B cell (primary cell): ENCODE measurements around the gene MIPOL1. TPM values are rescaled to one million over a fixed set of nuclear protein-coding genes. Genes with fewer than 3 reads are reported as not detected.

Experiments
- ATAC-seq: fragments of 200-7000 bp; cut with Tn5 transposase; one replicate; pipeline ENCODE4 v1.10.0; 2021; ENCODE audit warnings: low read depth, mild to moderate bottlenecking, moderate number of reproducible peaks, moderate library complexity
- CTCF ChIA-PET: fragments of 350-600 bp; sonication (Branson Sonifier 250); formaldehyde crosslinking; loops from one replicate; lab custom pipeline; 2021; ENCODE audit warnings: antibody characterized with exemption, inconsistent platforms; lab: Charles Lee
- POLR2A ChIA-PET: fragments of 350-600 bp; sonication (Branson Sonifier 250); formaldehyde crosslinking; loops from one replicate; lab custom pipeline; 2021; ENCODE audit warnings: antibody characterized with exemption; lab: Charles Lee
- DNase-seq: peaks from one replicate; pipeline ENCODE4 v3.0.0; 2013
- H2AFZ ChIP-seq: 2 replicates; pipeline ENCODE4 v1.6.1; 2012; ENCODE audit warnings: mild to moderate bottlenecking, low read depth, low read length; ENCODE audit not compliant: insufficient read depth, poor library complexity, severe bottlenecking
- H3K27ac ChIP-seq, 2 donors: 1 replicate in 1 of 2; 2 replicates in 1 of 2; pipeline ENCODE4 v1.5.1; 2012 to 2013; ENCODE audit warnings: low read length in 2 of 2, mild to moderate bottlenecking in 2 of 2, moderate library complexity in 1 of 2
- H3K27me3 ChIP-seq, 4 experiments: fragments of 200-600 bp in 1 of 4; sonication (generic) in 1 of 4; replicated peaks in 1 of 4; 1 replicate in 2 of 4; 2 replicates in 2 of 4; pipeline versions ENCODE4 v1.6.1 to v1.7.0; 2013 to 2016; ENCODE audit warnings: low read length in 3 of 4, mild to moderate bottlenecking in 2 of 4, mixed read lengths in 1 of 4, moderate library complexity in 1 of 4; ENCODE audit not compliant: insufficient read depth in 4 of 4, control insufficient read depth in 3 of 4; ENCODE audit errors: control extremely low read depth in 1 of 4
- H3K36me3 ChIP-seq, 2 experiments: replicated peaks in 1 of 2; 1 replicate in 1 of 2; 2 replicates in 1 of 2; pipeline versions ENCODE4 v1.6.1 to v1.7.1; 2013; ENCODE audit warnings: low read length in 1 of 2; ENCODE audit not compliant: insufficient read depth in 2 of 2, control insufficient read depth in 1 of 2; ENCODE audit errors: control extremely low read depth in 1 of 2, extremely low read depth in 1 of 2
- H3K4me1 ChIP-seq, 2 donors: fragments of 200-600 bp in 1 of 2; sonication (generic) in 1 of 2; 1 replicate in 1 of 2; 2 replicates in 1 of 2; pipeline versions ENCODE4 v1.5.1 to v1.6.1; 2013 to 2017; ENCODE audit warnings: low read length in 2 of 2; ENCODE audit not compliant: control insufficient read depth in 2 of 2, insufficient read depth in 2 of 2
- H3K4me2 ChIP-seq: replicated peaks from 2 replicates; pipeline ENCODE3; 2012; ENCODE audit warnings: mild to moderate bottlenecking, low read depth, low read length; ENCODE audit not compliant: poor library complexity, severe bottlenecking
- H3K4me3 ChIP-seq, 5 experiments: fragments of 200-600 bp in 1 of 5; sonication (generic) in 1 of 5; 1 replicate in 3 of 5; 2 replicates in 2 of 5; pipeline versions ENCODE4 v1.5.1 to v1.7.0; 2011 to 2016; ENCODE audit warnings: low read length in 4 of 5, mild to moderate bottlenecking in 4 of 5, low read depth in 2 of 5, control low read depth in 1 of 5, moderate library complexity in 1 of 5; ENCODE audit not compliant: insufficient read depth in 1 of 5; ENCODE audit errors: control extremely low read depth in 1 of 5, extremely low read depth in 1 of 5
- H3K79me2 ChIP-seq: fragments of 200-600 bp; sonication (generic); one replicate; pipeline ENCODE4 v1.6.0; 2016; ENCODE audit warnings: low read length; ENCODE audit not compliant: control insufficient read depth, insufficient read depth
- H3K9ac ChIP-seq: fragments of 200-600 bp; sonication (generic); 2 replicates; pipeline ENCODE4 v1.6.1; 2017; ENCODE audit warnings: mild to moderate bottlenecking, low read length, moderate library complexity
- H3K9me3 ChIP-seq, 3 donors: one replicate each; pipeline versions ENCODE4 v1.6.1 to v1.7.1; 2013; ENCODE audit warnings: low read length in 2 of 3; ENCODE audit not compliant: control insufficient read depth in 2 of 3, insufficient read depth in 1 of 3; ENCODE audit errors: control extremely low read depth in 1 of 3
- H4K20me1 ChIP-seq: 2 replicates; pipeline ENCODE4 v1.6.0; 2012; ENCODE audit warnings: mild to moderate bottlenecking, low read length; ENCODE audit not compliant: insufficient read depth, control insufficient read depth, poor library complexity, severe bottlenecking
- H3K27ac Mint-ChIP-seq: one replicate; pipeline ENCODE4 v1.8.0; 2021; ENCODE audit warnings: mixed read lengths
- H3K27me3 Mint-ChIP-seq: one replicate; pipeline ENCODE4 v1.8.0; 2021; ENCODE audit warnings: mixed read lengths
- H3K4me1 Mint-ChIP-seq: one replicate; pipeline ENCODE4 v1.8.0; 2021; ENCODE audit warnings: mixed read lengths
- H3K4me3 Mint-ChIP-seq: one replicate; pipeline ENCODE4 v1.8.0; 2021; ENCODE audit warnings: mixed read lengths
- H3K9me3 Mint-ChIP-seq: one replicate; pipeline ENCODE4 v1.8.0; 2022; ENCODE audit warnings: mixed read lengths; ENCODE audit not compliant: insufficient read depth
- EZH2 ChIP-seq: IDR thresholded peaks from 2 replicates; pipeline ENCODE4 v1.6.1; 2012; ENCODE audit warnings: borderline replicate concordance, low read depth, mild to moderate bottlenecking, moderate library complexity, low read length; ENCODE audit not compliant: insufficient read depth, poor library complexity, severe bottlenecking
- WGBS: methylation state at CpG from one replicate; pipeline ENCODE4 v1.1.5; 2013; ENCODE audit warnings: missing lambda C conversion rate; ENCODE audit not compliant: insufficient coverage; 5-methylcytosine and 5-hydroxymethylcytosine counted together
- intact Hi-C: fragments of 100-400 bp; cut with micrococcal nuclease; formaldehyde crosslinking; loops from one replicate; pipeline ENCODE4 v1.10.0; 2022
- polyA plus RNA-seq: library from polyadenylated mRNA; depleted of rRNA; stranded (reverse); fragments of >200 nt; gene quantifications from 2 replicates; pipeline ENCODE4 v1.2.3, GENCODE V29; 2012
- total RNA-seq, 2 donors: library from RNA; stranded (reverse); fragments of 120-200 nt in 1 of 2; gene quantifications; 1 replicate in 1 of 2; 2 replicates in 1 of 2; pipeline versions ENCODE4 v1.2.3 to v1.2.4, GENCODE V29; 2013 to 2022
- TF ChIP-seq, protein P1 (sequence below): fragments of 200-600 bp; IDR thresholded peaks from one replicate; pipeline ENCODE4 v1.8.0; 2022; ENCODE audit warnings: antibody characterized with exemption, mild to moderate bottlenecking

Gene MIPOL1
- total and polyA plus RNA-seq, 2 donors (not counting 1 experiment from before 2014, with no cell fraction given) = 0.17 TPM; not detected in 1

DNA sequence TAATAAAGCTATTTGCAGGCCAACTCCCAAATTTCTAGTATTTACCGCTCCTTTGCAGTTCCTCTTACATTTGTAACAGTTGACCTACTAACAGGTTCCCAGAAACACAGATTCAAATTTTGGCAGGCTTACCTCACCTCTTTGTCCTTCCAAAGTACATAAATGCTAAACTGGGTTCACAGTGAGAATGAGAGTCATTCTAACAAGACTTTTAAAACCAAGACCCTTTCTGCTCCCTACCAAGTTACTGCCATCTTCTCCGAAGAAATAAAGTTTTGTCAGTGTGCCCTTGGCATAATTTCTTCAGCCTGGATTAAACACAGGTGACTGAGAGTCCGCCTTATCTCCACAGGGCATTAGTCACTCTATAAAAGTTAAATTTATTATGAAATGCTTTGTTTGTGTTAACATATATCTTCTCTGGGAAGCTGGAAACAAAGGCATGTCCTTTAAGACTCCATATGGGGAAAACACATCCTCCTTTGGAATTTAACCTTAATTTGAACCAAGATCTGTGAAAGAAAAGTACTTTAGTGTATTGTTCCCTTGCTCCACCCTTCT lies 369.2 kb downstream of the MIPOL1 start:
- DNase-seq = no peak
- Histone ChIP-seq H3K79me2 (no peaks in the 10 kb centered on the region), H3K4me2 (no peak overlapping the region), H3K27me3 (no peaks in the 10 kb centered on the region), H3K27ac (no peak overlapping the region), H4K20me1 (no peaks in the 10 kb centered on the region), H3K36me3 (no peaks in the 10 kb centered on the region), H3K9me3 (no peaks in the 10 kb centered on the region), H3K4me3 (no peak overlapping the region), H3K4me1 (no peaks in the 10 kb centered on the region), H3K9ac (no peak overlapping the region), H2AFZ (no peak overlapping the region)
- 33% methylated on average over 2 of the region's 3 CpGs for WGBS
- no peak for ATAC-seq
- POLR2A ChIA-PET = no interaction called here
- CTCF ChIA-PET = no interaction called here
- H3K27me3 Mint-ChIP-seq = no peaks in the 10 kb centered on the region
- intact Hi-C loops = no loop called here
- TF ChIP-seq, protein P1, sequence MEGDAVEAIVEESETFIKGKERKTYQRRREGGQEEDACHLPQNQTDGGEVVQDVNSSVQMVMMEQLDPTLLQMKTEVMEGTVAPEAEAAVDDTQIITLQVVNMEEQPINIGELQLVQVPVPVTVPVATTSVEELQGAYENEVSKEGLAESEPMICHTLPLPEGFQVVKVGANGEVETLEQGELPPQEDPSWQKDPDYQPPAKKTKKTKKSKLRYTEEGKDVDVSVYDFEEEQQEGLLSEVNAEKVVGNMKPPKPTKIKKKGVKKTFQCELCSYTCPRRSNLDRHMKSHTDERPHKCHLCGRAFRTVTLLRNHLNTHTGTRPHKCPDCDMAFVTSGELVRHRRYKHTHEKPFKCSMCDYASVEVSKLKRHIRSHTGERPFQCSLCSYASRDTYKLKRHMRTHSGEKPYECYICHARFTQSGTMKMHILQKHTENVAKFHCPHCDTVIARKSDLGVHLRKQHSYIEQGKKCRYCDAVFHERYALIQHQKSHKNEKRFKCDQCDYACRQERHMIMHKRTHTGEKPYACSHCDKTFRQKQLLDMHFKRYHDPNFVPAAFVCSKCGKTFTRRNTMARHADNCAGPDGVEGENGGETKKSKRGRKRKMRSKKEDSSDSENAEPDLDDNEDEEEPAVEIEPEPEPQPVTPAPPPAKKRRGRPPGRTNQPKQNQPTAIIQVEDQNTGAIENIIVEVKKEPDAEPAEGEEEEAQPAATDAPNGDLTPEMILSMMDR = no peak
- no peak overlapping the region for H3K4me3 Mint-ChIP-seq
- H3K27ac Mint-ChIP-seq = no peak overlapping the region
- H3K9me3 Mint-ChIP-seq = peaks cover 2% of the 10 kb centered on the region
- no peaks in the 10 kb centered on the region for H3K4me1 Mint-ChIP-seq

DNA sequence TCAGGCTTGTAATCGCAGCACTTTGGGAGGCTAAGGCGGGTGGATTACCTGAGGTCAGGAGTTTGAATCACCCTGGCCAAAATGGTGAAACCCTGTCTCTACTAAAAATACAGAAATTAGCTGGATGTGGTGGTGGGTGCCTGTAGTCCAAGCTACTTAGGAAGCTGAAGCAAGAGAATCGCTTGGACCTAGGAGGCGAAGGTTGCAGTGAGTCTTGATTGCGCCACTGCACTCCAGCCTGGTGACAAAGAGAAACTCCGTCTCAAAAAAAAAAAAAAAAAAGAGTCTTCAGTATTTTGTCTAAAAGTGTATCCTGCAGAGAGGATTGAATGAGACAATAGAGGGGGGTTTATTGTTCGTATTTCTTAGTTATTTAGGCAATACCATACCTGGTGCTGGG lies 372.0 kb downstream of the MIPOL1 start:
- Mint-ChIP-seq H3K27me3 (no peaks in the 10 kb centered on the region), H3K9me3 (peaks cover 2% of the 10 kb centered on the region), H3K4me1 (no peaks in the 10 kb centered on the region), H3K27ac (no peak overlapping the region), H3K4me3 (no peak overlapping the region)
- Histone ChIP-seq H3K27me3 (no peaks in the 10 kb centered on the region), H3K4me2 (no peak overlapping the region), H3K27ac (no peak overlapping the region), H3K4me1 (no peaks in the 10 kb centered on the region), H4K20me1 (no peaks in the 10 kb centered on the region), H3K79me2 (no peaks in the 10 kb centered on the region), H3K9ac (no peak overlapping the region), H3K36me3 (no peaks in the 10 kb centered on the region), H3K4me3 (no peak overlapping the region), H3K9me3 (no peaks in the 10 kb centered on the region), H2AFZ (no peak overlapping the region)
- no CpG with 5 or more reads among the region's 7 CpGs for WGBS
- TF ChIP-seq, protein P1 = no peak
- TF ChIP-seq EZH2 = no peak
- ATAC-seq = no peak
- ChIA-PET CTCF (no interaction called here), POLR2A (no interaction called here)
- DNase-seq = no peak
- intact Hi-C loops = no loop called here
